HG02981 (cell line): ENCODE data around the gene TRAF1.

ENCODE experiments used
- ATAC-seq: cut with Tn5 transposase; IDR thresholded peaks from one replicate; pipeline ENCODE4 v1.9.1; 2021; ENCODE audit warnings: mild to moderate bottlenecking, moderate library complexity; ENCODE audit not compliant: unreplicated experiment

TRAF1 gene

DNA sequence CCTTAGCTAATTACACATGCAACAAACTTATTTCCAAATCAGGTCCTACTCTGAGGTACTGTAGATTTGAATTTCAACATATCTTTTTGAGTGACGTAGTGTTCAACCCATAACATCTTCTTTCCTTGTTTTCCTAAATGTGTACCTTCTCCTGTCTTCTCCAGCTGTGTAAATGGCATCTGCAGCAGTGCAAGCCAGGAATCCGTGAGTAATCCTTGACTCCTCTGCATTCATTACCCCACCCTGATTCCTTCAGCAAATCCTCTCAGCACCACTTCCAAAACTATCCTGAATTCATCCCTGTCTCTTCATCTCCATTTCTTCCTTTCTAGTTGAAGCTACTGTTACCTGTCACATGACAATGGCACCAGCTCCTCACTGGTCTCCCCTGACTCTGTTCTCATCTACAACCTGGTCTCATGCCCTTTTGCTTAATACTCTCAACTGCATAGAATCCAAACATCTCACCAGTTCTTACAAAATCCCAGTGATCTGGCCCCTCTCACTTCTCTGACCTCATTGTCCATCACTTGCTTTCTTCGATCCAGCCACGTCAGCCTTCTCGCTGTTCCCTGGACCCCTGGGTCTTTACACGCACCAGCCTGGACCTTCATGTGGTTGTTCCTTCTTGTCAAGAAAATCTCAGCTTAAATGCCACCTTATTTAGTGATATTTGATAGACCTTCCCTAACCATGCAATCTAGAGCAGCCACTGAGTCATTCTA is 14.6 kb upstream of the TRAF1 start:
- no peak for ATAC-seq

DNA sequence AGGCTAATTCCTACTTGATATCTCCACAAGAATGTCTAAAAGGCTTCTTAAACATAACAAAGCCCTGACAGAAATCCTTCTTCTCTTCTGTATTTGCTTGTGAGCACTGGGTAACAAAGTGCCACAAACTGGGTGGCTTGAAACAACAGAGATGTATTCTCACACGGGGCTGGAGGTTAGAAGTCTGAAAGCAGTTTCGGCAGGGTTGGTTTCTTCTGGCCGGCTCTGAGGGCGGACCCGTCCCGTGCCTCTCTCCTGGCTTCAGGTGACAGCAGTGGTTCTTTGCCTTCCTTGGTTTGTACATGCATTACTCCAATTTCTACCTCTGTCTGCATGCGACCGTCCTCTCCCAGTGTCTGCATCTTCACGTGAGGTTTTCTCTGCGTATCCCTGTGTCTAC is 14.0 kb upstream of the TRAF1 start:
- no peak for ATAC-seq

DNA sequence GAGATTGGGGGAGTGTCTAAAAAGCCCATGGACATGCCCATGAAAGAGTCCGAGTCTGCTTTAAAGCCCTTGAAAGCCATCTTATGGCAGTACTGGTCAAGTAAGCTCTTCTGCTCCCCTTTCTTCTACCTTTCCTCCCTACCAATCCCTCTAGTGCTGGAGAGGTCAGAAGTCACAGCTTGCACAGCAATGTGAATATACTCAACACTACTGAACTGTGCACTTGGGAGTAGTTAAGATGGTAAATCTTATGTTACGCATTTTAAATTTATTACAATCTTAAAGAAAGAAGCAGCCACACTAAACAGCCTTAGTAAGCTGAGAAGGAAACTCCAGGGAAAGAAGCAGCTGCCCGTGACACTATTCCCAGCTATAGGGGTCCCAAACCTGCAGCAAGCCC is 12.3 kb upstream of the TRAF1 start:
- ATAC-seq, result no peak

DNA sequence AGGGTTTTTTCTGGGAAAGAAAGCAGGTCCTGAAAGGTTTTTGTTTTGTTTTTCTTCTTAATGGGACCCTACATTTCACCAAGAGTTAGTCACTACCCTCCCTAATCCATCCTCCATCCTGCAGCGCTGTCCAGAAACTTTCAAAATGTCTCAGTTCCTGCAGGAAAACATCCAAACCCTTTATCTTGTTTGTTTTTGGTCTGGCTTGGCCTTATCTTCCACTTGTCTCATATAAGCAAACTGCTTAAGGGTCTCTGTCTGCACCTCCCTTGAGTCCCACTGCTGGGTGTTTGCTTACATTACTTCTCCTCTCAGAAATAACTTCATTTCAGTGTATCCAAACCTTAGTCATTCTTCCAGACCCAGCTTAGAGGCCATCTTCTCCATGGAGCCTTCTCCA is 11.0 kb upstream of the TRAF1 start:
- no peak for ATAC-seq

DNA sequence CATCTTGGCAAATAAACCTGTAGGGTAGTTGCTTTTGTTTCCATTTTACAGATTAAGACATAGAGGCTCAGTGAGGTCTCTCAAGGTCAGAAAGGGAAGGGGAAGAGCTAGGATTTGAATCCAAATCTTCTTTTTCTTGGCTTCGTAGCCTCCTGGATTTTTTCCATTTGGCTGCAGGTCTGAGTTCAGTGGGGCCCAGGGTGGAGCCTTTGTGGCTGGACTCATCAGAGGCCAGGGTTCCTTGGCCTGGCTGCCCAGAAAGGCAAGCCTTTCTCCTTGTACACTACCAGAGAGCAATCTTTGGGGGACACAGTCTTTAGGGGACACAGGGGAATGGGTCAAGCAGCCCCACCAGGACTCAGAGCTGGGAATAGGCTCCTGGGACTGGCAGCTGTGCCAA is 10.5 kb upstream of the TRAF1 start:
- no peak for ATAC-seq

DNA sequence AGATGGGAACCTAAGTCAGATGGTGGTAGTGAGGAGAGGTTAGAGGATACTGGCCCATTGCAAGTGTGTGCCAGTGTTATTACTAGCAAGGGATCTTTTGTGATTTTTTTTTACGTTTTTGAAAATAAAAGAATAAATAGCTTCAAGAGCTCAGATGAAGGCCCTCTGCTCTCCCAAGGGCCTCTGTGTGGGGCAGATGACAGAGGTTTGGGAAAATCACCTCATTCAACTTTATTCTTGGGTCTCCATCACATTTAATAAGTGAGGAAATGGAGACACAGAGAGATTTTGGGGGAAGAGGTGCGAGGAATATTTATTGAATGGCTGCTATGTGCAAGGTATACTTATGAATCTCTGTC is 10.1 kb upstream of the TRAF1 start:
- ATAC-seq, result no peak

DNA sequence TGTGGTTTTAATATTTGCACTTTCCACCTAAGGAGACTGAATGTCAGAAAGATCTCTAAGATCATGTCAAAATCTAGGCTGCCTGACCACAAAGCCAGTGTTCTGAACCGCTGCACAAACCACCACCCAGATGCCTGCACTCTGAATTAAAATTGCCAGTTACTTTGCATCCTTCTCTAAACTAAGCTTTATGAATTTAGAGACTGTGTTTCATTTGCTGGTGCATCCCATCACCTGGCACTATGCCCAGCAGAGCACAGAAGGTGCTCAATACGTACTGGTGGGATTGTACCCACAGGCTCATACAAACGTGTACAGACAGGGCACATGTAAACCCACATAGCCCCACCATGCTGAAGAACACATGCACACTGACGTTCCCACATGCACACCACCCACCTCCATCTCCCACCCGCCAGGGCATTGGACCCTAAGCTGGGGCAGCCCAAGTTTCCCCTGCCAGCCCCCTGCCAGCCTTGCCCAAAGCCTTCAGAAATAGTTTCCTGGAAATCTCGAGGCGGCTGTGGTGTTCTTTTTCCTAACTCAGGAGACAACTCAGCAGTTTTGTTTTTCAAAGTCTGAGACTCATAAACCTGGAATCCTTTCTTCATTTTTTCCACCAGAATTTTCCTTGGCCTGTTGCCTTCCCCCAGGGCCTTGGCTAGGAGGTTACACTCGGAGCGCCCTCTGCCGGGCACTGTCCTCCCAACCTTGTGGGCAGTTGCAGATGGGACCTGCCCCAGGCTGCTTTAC is 9.6 kb upstream of the TRAF1 start:
- ATAC-seq, result no peak

DNA sequence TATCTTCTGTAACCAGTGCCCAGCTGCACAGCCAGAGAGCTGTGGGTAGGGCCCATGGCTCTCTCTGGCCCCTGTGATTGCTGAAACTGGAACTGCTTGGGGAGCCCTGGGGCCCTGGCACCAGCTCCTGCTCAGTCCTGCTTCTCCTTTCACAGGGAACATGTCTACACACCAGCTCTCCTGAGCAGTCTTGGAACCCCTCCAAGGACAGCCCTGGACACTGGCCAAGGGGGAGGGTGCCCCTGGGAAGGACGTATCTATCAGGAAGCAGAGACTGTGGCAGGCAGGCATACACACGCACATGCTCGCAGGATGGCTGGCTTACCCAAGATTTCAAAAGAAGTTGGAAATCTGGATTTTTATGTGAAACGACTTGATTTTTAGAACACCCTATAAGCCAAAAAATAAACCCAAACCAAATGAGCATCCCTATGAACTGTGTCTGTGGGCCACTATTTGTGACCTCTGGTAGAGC is 8.8 kb upstream of the TRAF1 start:
- ATAC-seq, result no peak

DNA sequence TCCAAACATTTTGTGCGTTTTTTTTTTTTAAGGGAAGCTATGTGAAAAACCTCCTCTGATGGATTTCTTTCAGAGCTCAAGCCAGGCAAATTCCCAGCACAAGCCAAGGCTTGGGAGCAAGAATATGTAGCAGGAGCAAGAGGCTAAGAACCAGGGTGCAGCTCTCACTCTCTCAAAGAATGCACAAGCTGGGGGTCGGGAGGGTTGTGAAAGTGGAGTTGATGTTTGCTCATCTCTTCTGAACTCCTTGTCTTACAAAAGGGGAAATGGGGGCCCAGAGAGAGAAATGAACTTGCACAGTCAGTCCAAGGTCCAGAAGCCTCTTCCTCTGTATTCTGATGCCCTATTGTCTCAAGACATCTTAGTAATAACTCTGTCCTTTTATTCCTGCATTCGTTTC is 7.7 kb upstream of the TRAF1 start:
- ATAC-seq, result no peak

DNA sequence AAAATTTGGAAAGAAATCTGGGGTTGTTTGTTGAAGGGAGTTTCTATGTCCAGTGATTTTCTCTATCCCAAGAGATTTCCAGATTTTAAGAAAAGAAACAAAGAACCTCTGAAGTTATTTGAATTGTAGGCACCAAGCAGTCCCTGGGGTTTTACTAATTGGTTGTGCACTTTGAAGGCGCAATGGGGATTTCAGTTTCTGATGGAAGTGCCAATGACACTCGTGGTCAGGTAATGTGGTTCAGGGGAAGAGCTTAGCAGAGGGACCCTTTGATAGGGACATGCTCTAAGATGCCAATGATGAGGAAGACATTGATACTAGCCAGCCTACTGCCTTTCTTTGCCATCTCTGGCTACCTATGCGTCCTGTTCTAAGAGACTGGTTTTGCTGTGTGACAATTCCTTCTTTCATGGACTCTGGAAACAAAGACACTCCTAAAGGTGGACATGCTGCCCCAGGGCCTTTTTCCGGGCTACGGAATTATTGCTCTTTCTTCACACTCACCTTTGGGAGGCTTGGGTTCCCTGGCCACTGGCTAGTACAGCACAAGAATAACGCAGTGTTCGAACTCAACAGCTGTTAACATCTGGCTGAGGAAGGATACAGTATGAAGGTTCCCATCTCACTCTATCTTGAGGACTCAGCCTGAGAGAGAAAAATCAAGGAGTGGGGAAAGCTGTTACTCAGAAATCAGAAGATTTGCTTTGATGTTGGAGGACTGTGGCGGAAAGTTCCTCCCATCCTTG is 6.9 kb upstream of the TRAF1 start:
- ATAC-seq, result no peak

DNA sequence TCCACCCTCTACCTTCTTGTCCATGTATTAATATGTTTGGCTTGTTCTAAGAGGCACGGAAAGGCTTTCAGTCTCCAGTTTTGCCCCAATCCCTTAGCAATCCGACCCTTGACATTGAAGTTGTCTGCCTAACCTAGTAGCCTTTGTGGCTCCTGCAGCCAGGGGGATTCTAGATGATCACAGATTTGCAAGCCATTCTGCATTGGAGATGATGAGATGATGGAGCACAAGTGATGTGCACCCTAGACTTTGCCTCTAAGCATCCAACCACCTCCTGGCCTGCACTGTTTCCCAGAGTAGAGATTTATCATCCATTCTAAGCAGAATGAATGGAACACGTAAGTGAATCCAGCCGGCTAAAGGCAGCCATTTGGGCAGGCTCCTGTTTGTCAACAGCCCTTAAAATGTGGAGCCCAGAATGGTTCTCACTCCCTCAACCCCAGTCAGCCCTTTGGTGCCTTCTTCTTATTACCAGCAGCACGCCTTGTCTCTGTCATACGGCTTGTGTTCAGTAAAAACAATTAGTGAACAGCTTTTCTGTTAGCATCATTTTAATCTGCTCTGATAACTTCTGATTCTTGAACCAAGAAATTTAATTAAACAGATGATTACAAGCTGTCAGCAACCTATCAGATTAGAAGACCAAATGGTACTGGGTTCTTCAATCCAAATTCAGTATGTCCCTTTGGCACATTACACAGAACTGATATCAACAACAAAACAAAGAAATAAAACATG is 5.7 kb upstream of the TRAF1 start:
- ATAC-seq, result no peak

DNA sequence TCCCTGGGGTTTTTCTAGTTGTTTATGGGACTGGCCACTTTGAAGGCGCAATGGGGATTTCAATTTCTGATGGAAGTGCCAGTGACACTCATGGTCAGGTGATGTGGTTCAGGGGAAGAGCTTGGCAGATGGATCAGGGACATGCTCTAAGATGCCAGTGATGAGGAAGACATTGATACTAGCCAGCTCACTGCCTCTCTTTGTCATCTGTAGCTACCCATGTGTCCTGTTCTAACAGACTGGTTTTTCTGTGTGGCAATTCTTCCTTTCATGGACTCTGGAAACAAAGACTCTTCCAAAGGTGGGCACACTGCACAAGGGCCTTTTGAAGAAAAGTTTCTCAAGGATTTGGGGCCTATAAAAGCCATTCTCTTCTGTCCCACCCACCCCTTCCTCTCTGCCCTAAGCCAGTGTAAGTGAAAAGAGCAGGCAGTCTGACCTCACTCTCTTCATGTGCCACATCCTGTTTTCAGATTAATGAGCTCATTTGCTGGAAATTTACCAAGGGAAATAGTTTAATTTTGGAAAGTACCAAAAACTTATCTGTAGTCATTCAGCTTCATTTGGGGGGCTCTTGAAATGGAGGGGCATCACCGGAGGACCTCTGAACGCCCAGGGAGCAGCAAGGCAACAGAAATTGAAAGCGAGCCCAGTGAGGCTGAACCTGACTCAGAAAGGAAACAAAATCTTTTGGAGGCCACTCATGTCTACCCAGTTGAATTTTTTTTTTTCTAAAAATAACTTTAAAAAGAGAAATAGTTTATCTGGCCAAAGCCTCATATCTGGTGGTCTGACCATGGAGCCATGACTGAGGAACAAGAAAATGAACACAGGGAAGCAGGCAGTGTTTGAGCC is 4.9 kb upstream of the TRAF1 start:
- ATAC-seq, result peak; percentile 54

DNA sequence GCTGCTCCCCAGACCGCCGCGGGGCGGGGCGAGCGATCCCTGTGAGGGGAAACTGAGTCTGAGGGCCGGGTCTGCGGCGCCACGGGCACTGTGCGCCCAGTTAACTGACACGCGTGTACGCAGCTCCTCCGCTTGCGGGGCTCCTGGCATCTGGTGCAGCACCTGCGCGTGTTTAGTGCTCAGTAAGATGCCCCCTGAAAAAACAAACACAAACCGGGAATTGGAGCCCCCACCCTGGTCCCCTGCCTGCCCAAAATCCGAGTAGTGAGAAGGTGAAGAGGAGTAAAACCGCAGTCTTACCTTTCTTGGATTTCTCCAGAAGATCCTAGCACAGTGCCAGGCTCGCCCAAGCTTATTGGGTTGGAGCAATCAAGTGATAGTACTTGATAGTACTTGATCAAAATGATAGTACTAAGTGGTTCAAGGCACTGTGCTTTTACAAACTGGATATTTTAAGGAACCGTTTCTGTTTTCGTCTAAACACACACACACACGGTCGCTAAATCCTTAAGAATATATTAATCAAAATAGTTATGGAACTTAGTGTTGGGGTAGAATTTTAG is 2.7 kb upstream of the TRAF1 start:
- no peak for ATAC-seq

DNA sequence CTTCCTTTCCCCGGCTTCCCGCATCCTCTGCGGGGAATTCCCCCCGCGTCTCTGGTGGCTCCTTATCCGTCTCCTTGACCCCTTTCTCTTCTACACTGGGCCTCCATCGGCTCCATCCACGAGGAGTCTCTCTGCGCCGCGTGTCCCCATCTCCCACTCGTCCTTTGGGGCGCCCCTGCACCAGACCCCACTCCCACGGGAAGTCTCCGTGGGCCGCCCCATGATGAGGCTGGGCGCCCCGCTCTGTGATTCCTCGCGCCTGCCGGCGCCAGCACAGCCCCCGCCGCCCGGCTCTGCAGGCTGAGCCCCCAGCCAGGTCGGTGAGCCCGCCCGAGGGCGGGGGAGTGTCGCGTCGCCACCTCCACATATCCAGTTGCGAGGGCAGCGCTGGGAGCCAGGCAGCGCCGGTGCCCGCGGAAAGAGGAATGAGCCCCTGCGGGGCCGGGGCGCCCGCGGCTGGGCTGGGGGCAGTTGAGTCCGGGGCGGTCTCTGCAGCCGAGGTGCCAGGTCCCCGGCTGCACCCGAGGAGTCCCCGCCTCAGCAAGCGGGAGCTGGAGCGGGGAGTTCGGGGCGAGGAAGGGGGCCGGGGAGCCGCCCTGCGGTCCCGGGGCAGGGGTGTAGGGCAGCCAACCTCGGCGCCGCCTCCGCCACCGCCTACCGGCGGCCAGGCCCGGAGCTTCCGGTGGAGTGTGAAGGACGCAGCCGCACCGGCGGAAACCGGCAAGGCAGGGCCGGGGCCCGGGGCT is 2.1 kb upstream of the TRAF1 start:
- ATAC-seq, result peak; percentile 20

DNA sequence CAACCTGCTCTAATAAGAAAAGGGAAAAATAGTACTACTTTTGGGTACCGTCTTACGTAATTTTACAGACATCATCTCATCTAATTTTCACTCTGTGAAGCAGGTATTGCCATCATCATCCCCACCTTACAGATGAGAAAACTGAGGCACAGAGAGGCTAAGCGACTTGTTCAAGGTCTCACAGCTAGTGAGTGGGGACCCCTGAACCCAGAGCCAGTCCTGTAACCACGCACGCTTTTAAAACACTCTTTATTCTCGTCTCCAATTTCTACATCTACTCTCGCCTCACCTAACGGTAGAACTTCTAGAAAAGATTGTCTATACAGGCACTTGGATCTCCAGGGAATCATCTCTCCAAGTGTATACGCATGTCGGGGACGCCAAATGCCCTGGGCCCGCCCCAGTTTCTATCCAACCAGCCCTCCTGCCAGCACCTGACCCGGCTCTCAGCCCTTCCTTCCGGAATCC is 1.5 kb upstream of the TRAF1 start:
- ATAC-seq, result no peak

DNA sequence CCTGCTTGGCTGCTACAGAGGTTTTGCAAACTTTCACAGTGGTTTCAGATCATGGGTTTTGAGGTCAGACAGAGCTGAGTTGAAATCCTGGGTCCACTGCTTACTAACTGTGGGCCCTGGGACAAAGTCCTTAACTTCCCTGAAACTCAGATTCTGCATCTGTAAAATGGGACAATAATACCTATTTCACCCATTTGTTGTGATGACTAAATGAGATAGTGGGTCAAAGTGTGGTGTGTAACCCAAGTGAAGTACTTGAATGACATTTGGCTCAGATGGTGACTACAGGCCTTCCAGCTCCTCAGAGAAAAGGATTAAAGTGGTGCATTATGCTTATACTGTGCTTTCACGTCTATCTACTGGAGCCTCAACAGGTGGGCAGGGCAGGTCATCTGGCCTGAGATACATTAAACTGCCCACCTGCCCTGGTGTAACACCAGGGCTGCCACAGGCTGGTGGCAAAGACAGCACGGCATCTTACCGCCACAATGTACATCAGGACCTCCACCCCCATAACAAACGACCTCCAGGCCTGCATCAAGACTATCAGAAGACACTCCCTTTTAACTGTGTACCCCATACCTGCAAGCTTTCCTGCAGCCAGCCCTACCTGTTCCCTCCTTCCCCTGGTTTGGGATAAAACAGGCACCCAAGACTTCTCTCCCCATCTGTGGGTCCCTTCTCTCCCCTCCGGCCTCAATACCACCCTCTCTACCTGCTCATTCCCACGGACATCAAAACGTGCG is 846 bp upstream of the TRAF1 start:
- no peak for ATAC-seq

DNA sequence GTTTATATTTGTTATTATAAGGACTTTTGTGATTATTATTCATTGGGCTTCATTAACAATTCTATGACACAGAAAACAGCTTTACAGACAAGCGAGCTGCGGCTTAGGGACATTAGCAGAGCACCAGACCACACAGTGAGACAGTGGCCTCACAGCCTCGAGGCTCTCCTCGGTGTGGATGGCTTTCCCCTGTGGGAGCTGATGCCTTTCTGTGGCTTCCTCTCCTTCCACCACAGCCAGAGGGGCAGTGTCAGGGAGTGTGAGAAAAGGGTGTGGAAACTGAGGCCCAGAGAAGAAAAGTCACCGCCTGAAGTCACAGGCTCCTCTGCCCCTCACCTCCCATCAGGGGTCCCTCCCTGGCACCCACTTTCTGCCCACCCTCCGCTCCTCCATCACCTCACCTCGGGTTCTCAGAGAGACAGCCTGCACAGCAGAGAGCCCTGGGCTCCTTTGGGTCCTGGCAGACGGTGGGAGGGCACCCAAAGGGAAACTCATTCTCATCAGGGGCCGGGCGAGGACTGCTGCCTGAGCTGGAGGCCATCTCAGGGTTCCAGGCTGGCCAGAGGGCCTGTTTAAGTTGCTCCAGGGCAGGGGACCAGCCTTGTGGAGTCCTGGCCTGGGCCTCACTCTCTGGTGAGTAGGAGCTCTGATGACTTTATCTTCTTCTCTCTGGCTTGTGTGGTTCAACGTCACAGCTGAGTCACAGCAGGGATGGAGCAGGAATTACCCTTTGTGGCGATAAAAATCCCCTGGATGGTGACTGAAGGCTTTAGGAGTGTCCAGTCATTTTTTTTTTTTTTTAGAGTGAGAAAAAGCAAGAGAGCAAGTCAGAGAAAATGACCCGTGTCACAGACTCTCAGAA is 830 bp downstream of the TRAF1 start:
- ATAC-seq, result peak; percentile 36
